Measurements from ENCODE around the gene NEUROG1. TPM values are rescaled to one million over a fixed set of nuclear protein-coding genes. Genes with fewer than 3 reads are reported as not detected.

The NEUROG1 gene
- total and polyA plus RNA-seq, 2 experiments from 2014 or later = 0.16 TPM; not detected in 1

DNA sequence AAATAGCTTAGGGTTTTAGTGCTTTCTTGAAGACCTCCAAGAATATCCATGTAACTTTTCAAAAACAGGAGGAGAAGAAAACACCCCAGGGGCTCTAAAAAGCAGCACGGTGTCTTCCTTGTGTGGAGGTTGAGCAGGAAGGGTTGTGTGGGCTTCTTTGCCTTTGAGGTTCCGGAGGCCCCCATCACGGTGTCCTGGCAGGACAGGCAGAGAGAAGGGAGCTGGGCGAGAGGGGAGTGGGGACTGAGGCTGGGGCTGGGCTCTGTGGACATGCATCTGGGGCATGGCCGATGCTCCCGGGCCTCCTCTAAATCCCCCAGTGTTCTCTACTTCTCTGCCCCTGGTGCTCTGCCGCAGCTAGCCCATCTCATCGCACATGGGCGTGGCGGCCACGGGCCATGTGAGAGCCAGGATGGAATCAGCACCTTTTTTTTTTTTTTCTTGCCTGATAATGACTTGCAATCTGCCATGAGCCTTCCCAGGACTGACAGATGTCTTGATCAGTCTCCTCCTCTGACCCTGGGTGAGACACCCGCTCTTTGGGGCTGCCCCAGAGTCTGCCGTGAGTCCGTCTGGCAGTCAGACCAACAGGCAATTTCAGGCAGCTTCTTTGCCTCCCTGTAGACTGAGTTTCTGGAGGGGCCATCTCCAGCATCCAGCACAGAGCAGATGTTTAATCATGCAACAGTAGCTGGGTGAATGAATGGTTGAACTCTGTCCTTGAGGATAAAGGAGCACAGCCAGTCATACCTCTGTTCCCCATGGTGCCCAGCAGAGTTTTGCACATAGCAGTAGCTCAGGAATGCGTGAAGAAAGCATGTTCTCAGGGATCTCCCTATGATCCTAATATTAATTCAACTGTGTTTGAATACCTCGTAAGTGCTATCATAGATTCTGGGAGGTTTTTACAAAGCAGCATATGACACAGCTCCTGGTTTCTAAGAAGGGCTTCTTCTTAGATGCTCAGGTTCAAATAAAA is 30.9 kb upstream of the NEUROG1 start:
- ATAC-seq (peak; percentile 6; the same call in 1 of the 3 replicates), DNase-seq (ENCODE audit: low spot score) (no peak)
- H3K27me3 ChIP-seq (ENCODE audit: insufficient read depth) = 0 out of 2 replicates have a peak, but pooled peaks cover 13% of the 10 kb centered on the region
- peaks cover 21% of the 10 kb centered on the region for H3K4me1 ChIP-seq (ENCODE audit: insufficient read depth)
- H2AFZ ChIP-seq = 0 out of 2 replicates have a peak overlapping the region, but pooled peaks have one; percentile 3
- H3K9me2 ChIP-seq (ENCODE audit: insufficient read depth) = no peaks in the 10 kb centered on the region
- H4K20me1 ChIP-seq (replicated peaks; ENCODE audit: insufficient read depth) = no peaks in the 10 kb centered on the region
- Mint-ChIP-seq H3K27me3 (ENCODE audit: insufficient read depth, low read depth, poor library complexity) (peaks cover 21% of the 10 kb centered on the region), H3K36me3 (ENCODE audit: low read depth) (no peaks in the 10 kb centered on the region), H3K27ac (no peak overlapping the region), H3K4me1 (peaks cover 34% of the 10 kb centered on the region), H3K4me3 (no peak overlapping the region), H3K9me3 (no peaks in the 10 kb centered on the region)
- H3K27ac ChIP-seq (ENCODE audit: low read depth) = no peak overlapping the region
- no peaks in the 10 kb centered on the region for H3K79me2 ChIP-seq (replicated peaks; ENCODE audit: insufficient read depth)
- H3K36me3 ChIP-seq (ENCODE audit: insufficient read depth) = no peaks in the 10 kb centered on the region
- H3K4me3 ChIP-seq = no peak overlapping the region
- H3K4me2 ChIP-seq = no peak overlapping the region
- H3F3A ChIP-seq (replicated peaks; ENCODE audit: low read depth) = no peaks in the 10 kb centered on the region
- TF ChIP-seq POLR2AphosphoS5 (IDR thresholded peaks at IDR 0.05; ENCODE audit: low read depth) = no peak
- TF ChIP-seq JUNB (IDR thresholded peaks at IDR 0.05; ENCODE audit: unreplicated experiment) = no peak

DNA sequence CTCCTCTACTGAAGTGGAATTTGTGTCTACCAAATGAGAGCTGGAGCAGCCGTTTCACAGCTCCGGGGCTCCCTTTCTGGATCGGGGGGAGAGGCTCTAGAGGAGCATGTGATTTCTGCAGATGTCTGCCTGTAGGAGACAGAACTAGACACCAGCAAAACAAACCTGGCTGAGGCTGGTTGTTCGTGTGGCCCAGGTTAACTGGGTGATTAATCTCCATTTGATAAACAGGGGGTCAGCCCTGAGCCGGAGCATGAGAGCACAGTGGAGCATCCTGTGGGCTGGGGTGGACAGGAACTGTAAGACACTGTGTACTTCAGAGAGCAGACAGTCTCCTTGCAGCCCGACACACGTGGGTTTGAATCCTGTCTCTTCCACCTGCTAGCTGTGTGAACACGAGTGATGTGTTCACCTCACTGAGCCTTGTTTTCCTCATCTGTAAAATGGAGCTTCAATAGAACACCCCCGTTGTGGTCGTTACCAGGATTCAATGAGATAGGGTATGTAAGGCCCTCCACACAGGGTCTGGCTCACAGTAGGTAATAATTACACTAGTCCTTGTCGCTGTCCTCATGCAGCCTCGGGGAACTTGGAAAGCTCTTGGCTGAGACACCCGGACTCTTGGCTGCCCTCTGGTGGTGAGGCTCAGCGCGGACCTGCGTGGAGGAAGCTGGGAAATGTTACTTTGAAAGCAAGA is 30.1 kb upstream of the NEUROG1 start:
- no peaks in the 10 kb centered on the region for H3K9me2 ChIP-seq (ENCODE audit: insufficient read depth)

More for the DNA sequence above, 30.1 kb upstream of the NEUROG1 start:
- Histone ChIP-seq H3K4me3 (no peak overlapping the region), H3K79me2 (replicated peaks; ENCODE audit: insufficient read depth) (no peaks in the 10 kb centered on the region), H3F3A (replicated peaks; ENCODE audit: low read depth) (no peaks in the 10 kb centered on the region), H3K4me2 (peak overlapping the region; percentile 30), H3K36me3 (ENCODE audit: insufficient read depth) (no peaks in the 10 kb centered on the region), H3K27ac (ENCODE audit: low read depth) (no peak overlapping the region), H2AFZ (no peak overlapping the region), H3K27me3 (ENCODE audit: insufficient read depth) (0 out of 2 replicates have a peak, but pooled peaks cover 13% of the 10 kb centered on the region), H3K4me1 (ENCODE audit: insufficient read depth) (peaks cover 27% of the 10 kb centered on the region), H4K20me1 (replicated peaks; ENCODE audit: insufficient read depth) (no peaks in the 10 kb centered on the region)
- Mint-ChIP-seq H3K4me1 (peaks cover 36% of the 10 kb centered on the region), H3K27me3 (ENCODE audit: insufficient read depth, low read depth, poor library complexity) (peaks cover 23% of the 10 kb centered on the region), H3K4me3 (no peak overlapping the region), H3K27ac (no peak overlapping the region), H3K36me3 (ENCODE audit: low read depth) (no peaks in the 10 kb centered on the region), H3K9me3 (no peaks in the 10 kb centered on the region)
- TF ChIP-seq, protein P1, sequence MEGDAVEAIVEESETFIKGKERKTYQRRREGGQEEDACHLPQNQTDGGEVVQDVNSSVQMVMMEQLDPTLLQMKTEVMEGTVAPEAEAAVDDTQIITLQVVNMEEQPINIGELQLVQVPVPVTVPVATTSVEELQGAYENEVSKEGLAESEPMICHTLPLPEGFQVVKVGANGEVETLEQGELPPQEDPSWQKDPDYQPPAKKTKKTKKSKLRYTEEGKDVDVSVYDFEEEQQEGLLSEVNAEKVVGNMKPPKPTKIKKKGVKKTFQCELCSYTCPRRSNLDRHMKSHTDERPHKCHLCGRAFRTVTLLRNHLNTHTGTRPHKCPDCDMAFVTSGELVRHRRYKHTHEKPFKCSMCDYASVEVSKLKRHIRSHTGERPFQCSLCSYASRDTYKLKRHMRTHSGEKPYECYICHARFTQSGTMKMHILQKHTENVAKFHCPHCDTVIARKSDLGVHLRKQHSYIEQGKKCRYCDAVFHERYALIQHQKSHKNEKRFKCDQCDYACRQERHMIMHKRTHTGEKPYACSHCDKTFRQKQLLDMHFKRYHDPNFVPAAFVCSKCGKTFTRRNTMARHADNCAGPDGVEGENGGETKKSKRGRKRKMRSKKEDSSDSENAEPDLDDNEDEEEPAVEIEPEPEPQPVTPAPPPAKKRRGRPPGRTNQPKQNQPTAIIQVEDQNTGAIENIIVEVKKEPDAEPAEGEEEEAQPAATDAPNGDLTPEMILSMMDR (conservative IDR thresholded peaks at IDR 0.05; ENCODE audit: low read depth in 2 of 2) = peak; percentile 88 to 97
- TF ChIP-seq ZNF114 (CRISPR knock-in tag; IDR thresholded peaks at IDR 0.05) (no peak), NANOG (IDR thresholded peaks at IDR 0.05; ENCODE audit: borderline replicate concordance) (no peak), EZH2phosphoT487 (IDR thresholded peaks at IDR 0.05; ENCODE audit: unreplicated experiment) (no peak)
- ATAC-seq = peak; percentile 67
- peak; percentile 86 for DNase-seq (ENCODE audit: low spot score)
